ENCODE results near the gene OR7G1.
"Not testable (repeated sequence)": the region's sequence is repeated elsewhere in the genome, so short reads cannot be mapped to it uniquely, and the experiment has no call there.

GRCh38 chr19:9071720-9072119 lies 43.8 kb downstream of the OR7G1 start:
- TF ChIP-seq CTCF (IDR thresholded peaks at IDR 0.05; ENCODE audit: insufficient read depth, low read length, poor library complexity, severe bottlenecking); EZH2phosphoT487 (conservative IDR thresholded peaks at IDR 0.05; ENCODE audit: low read length): not testable (repeated sequence)

Data from SU-DHL-6 (cell line).